CD4-positive, alpha-beta T cell treated with Interferon gamma for 1 hour (primary cell): ENCODE results near the gene DENND2C.

Source experiments
- DNase-seq: peaks from one replicate; pipeline ENCODE4 v3.0.0-alpha.2; 2020

Gene DENND2C

GRCh38 chr1:114540272-114540671 lies 129.6 kb downstream of the DENND2C start:
- no peak for DNase-seq

GRCh38 chr1:114536043-114536442 lies 133.8 kb downstream of the DENND2C start:
- DNase-seq, result no peak

- no peak for DNase-seq
Observed at GRCh38 chr1:114535401-114535800, 134.4 kb downstream of the DENND2C start.
